Endothelial cell of umbilical vein (primary cell): ENCODE measurements around the gene PLCB4.

ENCODE experiments used
- EZH2 ChIP-seq: IDR thresholded peaks from 2 replicates; pipeline ENCODE4 v1.6.1; 2012; ENCODE audit warnings: borderline replicate concordance, low read depth, mild to moderate bottlenecking, moderate library complexity, low read length, inconsistent platforms; ENCODE audit not compliant: severe bottlenecking
- FOS ChIP-seq: IDR thresholded peaks from 2 replicates; pipeline ENCODE4 v1.6.1; 2011; ENCODE audit warnings: mild to moderate bottlenecking, low read length, moderate library complexity, borderline replicate concordance; ENCODE audit not compliant: insufficient read depth
- JUN ChIP-seq: IDR thresholded peaks from 2 replicates; pipeline ENCODE4 v1.6.1; 2011; ENCODE audit warnings: borderline replicate concordance, low read depth; ENCODE audit not compliant: insufficient read length, insufficient read depth
- POLR2A ChIP-seq: IDR thresholded peaks from 2 replicates; pipeline ENCODE4 v1.6.1; 2012; ENCODE audit warnings: low read depth, mild to moderate bottlenecking, control low read depth, low read length
- POLR2AphosphoS5 ChIP-seq: IDR thresholded peaks from 2 replicates; pipeline ENCODE4 v1.6.1; 2012; ENCODE audit warnings: low read depth, mild to moderate bottlenecking, control low read depth, low read length, moderate library complexity; ENCODE audit not compliant: insufficient read depth
- TF ChIP-seq, protein P1 (sequence below), 2 donors: IDR thresholded peaks; 1 replicate in 1 of 2; 2 replicates in 1 of 2; pipeline ENCODE4 v1.5.1; 2011; ENCODE audit warnings: low read length in 2 of 2, mild to moderate bottlenecking in 2 of 2, moderate library complexity in 2 of 2, control low read depth in 1 of 2, inconsistent platforms in 1 of 2, low read depth in 1 of 2; ENCODE audit not compliant: insufficient read depth in 1 of 2; ENCODE audit errors: extremely low read depth in 1 of 2
- TF ChIP-seq, protein P2 (sequence below): IDR thresholded peaks from 2 replicates; pipeline ENCODE4 v1.6.1; 2011; ENCODE audit not compliant: insufficient read depth, insufficient read length

DNA sequence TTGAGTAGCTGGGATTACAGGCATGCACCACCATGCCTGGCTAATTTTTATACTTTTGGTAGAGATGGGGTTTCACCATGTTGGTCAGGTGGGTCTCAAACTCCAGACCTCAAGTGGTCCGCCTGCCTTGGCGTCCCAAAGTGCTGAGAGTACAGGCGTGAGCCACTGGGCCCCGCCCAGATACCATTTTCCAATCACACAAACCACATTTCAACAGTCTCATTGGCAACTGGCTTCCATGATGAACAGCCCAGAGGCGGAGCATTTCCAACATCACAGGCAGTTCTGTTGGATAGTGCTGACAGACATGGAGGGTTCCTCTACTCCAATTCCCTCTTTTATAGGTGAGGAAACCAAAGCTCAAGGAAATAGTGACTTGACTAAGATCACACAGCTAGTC is 43.9 kb upstream of the PLCB4 start:
- TF ChIP-seq, protein P1, sequence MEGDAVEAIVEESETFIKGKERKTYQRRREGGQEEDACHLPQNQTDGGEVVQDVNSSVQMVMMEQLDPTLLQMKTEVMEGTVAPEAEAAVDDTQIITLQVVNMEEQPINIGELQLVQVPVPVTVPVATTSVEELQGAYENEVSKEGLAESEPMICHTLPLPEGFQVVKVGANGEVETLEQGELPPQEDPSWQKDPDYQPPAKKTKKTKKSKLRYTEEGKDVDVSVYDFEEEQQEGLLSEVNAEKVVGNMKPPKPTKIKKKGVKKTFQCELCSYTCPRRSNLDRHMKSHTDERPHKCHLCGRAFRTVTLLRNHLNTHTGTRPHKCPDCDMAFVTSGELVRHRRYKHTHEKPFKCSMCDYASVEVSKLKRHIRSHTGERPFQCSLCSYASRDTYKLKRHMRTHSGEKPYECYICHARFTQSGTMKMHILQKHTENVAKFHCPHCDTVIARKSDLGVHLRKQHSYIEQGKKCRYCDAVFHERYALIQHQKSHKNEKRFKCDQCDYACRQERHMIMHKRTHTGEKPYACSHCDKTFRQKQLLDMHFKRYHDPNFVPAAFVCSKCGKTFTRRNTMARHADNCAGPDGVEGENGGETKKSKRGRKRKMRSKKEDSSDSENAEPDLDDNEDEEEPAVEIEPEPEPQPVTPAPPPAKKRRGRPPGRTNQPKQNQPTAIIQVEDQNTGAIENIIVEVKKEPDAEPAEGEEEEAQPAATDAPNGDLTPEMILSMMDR (IDR thresholded peaks at IDR 0.05; ENCODE audit: extremely low read depth in 1 of 2, insufficient read depth in 1 of 2, low read depth in 1 of 2, low read length in 2 of 2): no peak
- TF ChIP-seq POLR2A (no peak), POLR2AphosphoS5 (no peak), JUN (no peak), EZH2 (no peak), FOS (no peak)
- TF ChIP-seq, protein P2, sequence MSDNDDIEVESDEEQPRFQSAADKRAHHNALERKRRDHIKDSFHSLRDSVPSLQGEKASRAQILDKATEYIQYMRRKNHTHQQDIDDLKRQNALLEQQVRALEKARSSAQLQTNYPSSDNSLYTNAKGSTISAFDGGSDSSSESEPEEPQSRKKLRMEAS: no peak
